Measurements from ENCODE around the gene RNF114. TPM values are rescaled to one million over a fixed set of nuclear protein-coding genes. Genes with fewer than 3 reads are reported as not detected.
"Not testable (repeated sequence)": the region's sequence is repeated elsewhere in the genome, so short reads cannot be mapped to it uniquely, and the experiment has no call there.

RNF114 gene
- total RNA-seq, 4 donors from 2014 or later: 132 to 279 (median 179) TPM

GRCh38 chr20:49990271-49990720 lies 54.1 kb downstream of the RNF114 start:
- H3K4me3 ChIP-seq (replicated peaks in 1 of 3): no peak overlapping the region
- no peaks in the 10 kb centered on the region for H3K27me3 ChIP-seq
- intact Hi-C loops (cut with DNase I): no loop called here
- H3K4me1 ChIP-seq: peaks cover 43 to 64% of the 10 kb centered on the region in 2 donors
- TF ChIP-seq CTCF (IDR thresholded peaks at IDR 0.05) (peak in 1 of 6 experiments; percentile 14), POLR2A (IDR thresholded peaks at IDR 0.05) (peak in 1 of 2 donors; percentile 17)
- no peaks in the 10 kb centered on the region for H3K9me3 ChIP-seq
- DNase-seq: peak; percentile 85 to 89
- H3K27ac ChIP-seq: peak overlapping the region; percentile 77 to 91 (median 88)
- WGBS, 2 donors: 11 to 14% methylated on average over 9 of the region's 9 CpGs
- peaks cover 6 to 13% of the 10 kb centered on the region in 2 donors for H3K36me3 ChIP-seq

- TF ChIP-seq POLR2A (IDR thresholded peaks at IDR 0.05) (no peak), CTCF (IDR thresholded peaks at IDR 0.05) (no peak)
- DNase-seq: no peak
- intact Hi-C loops (cut with DNase I): no loop called here
- Histone ChIP-seq H3K4me3 (replicated peaks in 1 of 3) (no peak overlapping the region), H3K9me3 (no peaks in the 10 kb centered on the region), H3K27ac (no peak overlapping the region), H3K4me1 (peaks cover 27 to 48% of the 10 kb centered on the region in 2 donors), H3K27me3 (no peaks in the 10 kb centered on the region), H3K36me3 (peaks cover 2% of the 10 kb centered on the region in 2 donors)
- 70 to 76% methylated on average over 6 of the region's 6 CpGs for WGBS, 2 donors
These were observed 57.1 kb downstream of the RNF114 start for GRCh38 chr20:49993301-49993751.

- Histone ChIP-seq H3K4me3 (replicated peaks in 1 of 3) (no peak overlapping the region), H3K9me3 (no peaks in the 10 kb centered on the region), H3K27me3 (no peaks in the 10 kb centered on the region), H3K4me1 (peaks cover 10 to 32% of the 10 kb centered on the region in 2 donors), H3K27ac (no peak overlapping the region), H3K36me3 (no peaks in the 10 kb centered on the region)
- DNase-seq: no peak
- intact Hi-C loops (cut with DNase I): no loop called here
- TF ChIP-seq CTCF (IDR thresholded peaks at IDR 0.05) (no peak), POLR2A (IDR thresholded peaks at IDR 0.05) (no peak)
- 87 to 92% methylated on average over 3 of the region's 3 CpGs for WGBS, 2 donors
These were observed 59.4 kb downstream of the RNF114 start for GRCh38 chr20:49995586-49995985.

GRCh38 chr20:49998478-49999188 lies 62.4 kb downstream of the RNF114 start:
- H3K4me3 ChIP-seq (replicated peaks in 1 of 3); H3K36me3 ChIP-seq; H3K27me3 ChIP-seq; H3K9me3 ChIP-seq; intact Hi-C loops (cut with DNase I); DNase-seq: not testable (repeated sequence)
- Histone ChIP-seq H3K27ac (peak overlapping the region in 2 of 3 donors; percentile 27 to 63), H3K4me1 (peaks cover 6 to 21% of the 10 kb centered on the region in 2 donors)
- WGBS, 2 donors: 89 to 93% methylated on average over 15 of the region's 15 CpGs

- Histone ChIP-seq H3K9me3 (no peaks in the 10 kb centered on the region), H3K36me3 (no peaks in the 10 kb centered on the region), H3K4me1 (peaks cover 6 to 21% of the 10 kb centered on the region in 2 donors), H3K4me3 (replicated peaks in 1 of 3) (no peak overlapping the region), H3K27me3 (no peaks in the 10 kb centered on the region), H3K27ac (peak overlapping the region in 1 of 3 donors; percentile 1)
- no peak for DNase-seq
- 68 to 83% methylated on average over 7 of the region's 7 CpGs for WGBS, 2 donors
- intact Hi-C loops (cut with DNase I): no loop called here
- TF ChIP-seq CTCF (IDR thresholded peaks at IDR 0.05) (no peak), POLR2A (IDR thresholded peaks at IDR 0.05) (no peak)
These were observed 63.1 kb downstream of the RNF114 start for GRCh38 chr20:49999329-49999728.

GRCh38 chr20:50000548-50001222 lies 64.5 kb downstream of the RNF114 start:
- H3K27me3 ChIP-seq; DNase-seq; H3K9me3 ChIP-seq; intact Hi-C loops (cut with DNase I); H3K27ac ChIP-seq; H3K4me3 ChIP-seq (replicated peaks in 1 of 3); H3K36me3 ChIP-seq: not testable (repeated sequence)
- peaks cover 6 to 29% of the 10 kb centered on the region in 2 donors for H3K4me1 ChIP-seq
- 86 to 88% methylated on average over 14 of the region's 14 CpGs for WGBS, 2 donors

Measured in thyroid gland (tissue), 4 donors.